ENCODE results near the gene SLC9A5.
A peak's percentile ranks its signal among the peaks of the same experiment; 100 is the strongest.

SLC9A5 gene

DNA sequence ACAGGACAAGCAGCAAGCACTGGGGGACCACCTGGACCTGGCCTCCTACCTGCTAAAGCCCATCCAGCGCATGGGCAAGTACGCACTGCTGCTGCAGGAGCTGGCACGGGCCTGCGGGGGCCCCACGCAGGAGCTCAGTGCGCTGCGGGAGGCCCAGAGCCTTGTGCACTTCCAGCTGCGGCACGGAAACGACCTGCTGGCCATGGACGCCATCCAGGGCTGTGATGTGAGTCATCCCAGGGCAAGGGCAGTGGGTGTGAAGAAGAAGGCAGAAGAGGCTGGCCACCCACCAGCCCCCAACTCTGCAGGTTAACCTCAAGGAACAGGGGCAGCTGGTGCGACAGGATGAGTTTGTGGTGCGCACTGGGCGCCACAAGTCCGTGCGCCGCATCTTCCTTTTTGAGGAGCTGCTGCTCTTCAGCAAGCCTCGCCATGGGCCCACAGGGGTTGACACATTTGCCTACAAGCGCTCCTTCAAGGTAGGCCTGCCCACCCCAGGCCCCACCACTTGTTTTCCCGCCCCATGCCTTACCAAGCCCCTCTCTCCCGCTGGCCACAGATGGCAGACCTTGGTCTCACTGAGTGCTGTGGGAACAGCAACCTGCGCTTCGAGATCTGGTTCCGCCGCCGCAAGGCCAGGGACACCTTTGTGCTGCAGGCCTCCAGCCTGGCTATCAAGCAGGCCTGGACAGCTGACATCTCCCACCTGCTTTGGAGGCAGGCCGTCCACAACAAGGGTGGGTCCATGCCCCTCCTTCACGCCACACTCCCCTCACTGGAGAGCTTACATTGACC lies 37.9 kb downstream of the SLC9A5 start:
- no peak for DNase-seq (ENCODE audit: low read depth, low spot score)
- TF ChIP-seq, protein P1, sequence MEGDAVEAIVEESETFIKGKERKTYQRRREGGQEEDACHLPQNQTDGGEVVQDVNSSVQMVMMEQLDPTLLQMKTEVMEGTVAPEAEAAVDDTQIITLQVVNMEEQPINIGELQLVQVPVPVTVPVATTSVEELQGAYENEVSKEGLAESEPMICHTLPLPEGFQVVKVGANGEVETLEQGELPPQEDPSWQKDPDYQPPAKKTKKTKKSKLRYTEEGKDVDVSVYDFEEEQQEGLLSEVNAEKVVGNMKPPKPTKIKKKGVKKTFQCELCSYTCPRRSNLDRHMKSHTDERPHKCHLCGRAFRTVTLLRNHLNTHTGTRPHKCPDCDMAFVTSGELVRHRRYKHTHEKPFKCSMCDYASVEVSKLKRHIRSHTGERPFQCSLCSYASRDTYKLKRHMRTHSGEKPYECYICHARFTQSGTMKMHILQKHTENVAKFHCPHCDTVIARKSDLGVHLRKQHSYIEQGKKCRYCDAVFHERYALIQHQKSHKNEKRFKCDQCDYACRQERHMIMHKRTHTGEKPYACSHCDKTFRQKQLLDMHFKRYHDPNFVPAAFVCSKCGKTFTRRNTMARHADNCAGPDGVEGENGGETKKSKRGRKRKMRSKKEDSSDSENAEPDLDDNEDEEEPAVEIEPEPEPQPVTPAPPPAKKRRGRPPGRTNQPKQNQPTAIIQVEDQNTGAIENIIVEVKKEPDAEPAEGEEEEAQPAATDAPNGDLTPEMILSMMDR (IDR thresholded peaks at IDR 0.05; ENCODE audit: insufficient read depth, low read length, missing control alignments): no peak
- ChIA-PET CTCF (interaction anchor here (1.1 to 5.8 kb wide), 6 partner anchors 9 to 179 kb away, joined by 3 to 46 read pairs (median 4); no protein-coding TSS in a partner anchor), POLR2A (interaction anchor here (0.6 kb wide), 1 partner anchor 68 kb away, joined by 3 read pairs; no protein-coding TSS in a partner anchor)
- H3K4me3 ChIP-seq (ENCODE audit: low read depth, low read length): no peak overlapping the region

DNA sequence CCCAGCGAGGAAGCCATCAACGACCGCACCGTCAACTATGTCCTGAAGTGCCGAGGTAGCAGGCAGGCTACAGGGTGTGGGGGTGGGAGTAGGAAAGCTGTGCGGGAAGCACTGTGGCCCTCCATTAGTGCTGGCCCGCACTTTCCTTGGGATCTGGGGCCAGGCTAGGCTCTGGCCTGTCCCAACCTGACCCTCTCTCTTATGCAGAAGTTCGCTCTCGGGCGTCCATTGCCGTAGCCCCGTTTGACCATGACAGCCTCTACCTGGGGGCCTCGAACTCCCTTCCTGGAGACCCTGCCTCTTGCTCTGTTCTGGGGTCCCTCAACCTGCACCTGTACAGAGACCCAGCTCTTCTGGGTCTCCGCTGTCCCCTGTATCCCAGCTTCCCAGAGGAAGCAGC lies 39.2 kb downstream of the SLC9A5 start:
- CTCF ChIA-PET: interaction anchor here (1.2 to 5.8 kb wide), 5 partner anchors 9 to 157 kb away, joined by 3 to 46 read pairs (median 4); no protein-coding TSS in a partner anchor
- DNase-seq (ENCODE audit: low read depth, low spot score): no peak
- POLR2A ChIA-PET: no interaction called here
- H3K4me3 ChIP-seq (ENCODE audit: low read depth, low read length): no peak overlapping the region
- TF ChIP-seq, protein P1 (IDR thresholded peaks at IDR 0.05; ENCODE audit: insufficient read depth, low read length, missing control alignments): no peak

DNA sequence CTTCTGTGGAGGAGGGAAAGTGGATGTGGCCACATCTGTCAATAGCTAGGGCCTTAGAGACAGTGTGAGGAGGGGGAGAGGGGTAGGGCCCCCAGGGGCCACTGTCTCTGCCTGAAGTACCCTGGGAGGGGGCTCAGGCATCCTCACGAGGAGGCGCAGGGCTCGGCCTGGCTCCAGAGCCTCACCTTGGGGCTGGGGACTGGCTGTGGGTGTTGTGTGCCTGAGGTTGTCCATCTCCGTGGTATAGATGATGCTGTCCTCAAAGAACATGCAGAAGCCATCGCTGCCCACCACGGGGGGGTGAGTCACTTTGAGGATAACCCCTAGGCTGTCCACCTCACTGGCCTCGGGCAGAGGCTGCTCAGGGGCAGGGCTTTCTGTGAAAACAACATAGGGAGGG lies 42.7 kb downstream of the SLC9A5 start:
- ChIA-PET POLR2A (no interaction called here), CTCF (interaction anchor here (1.8 kb wide), 1 partner anchor 21 kb away, joined by 6 read pairs; no protein-coding TSS in a partner anchor)
- H3K4me3 ChIP-seq (ENCODE audit: low read depth, low read length): no peak overlapping the region
- TF ChIP-seq, protein P1 (IDR thresholded peaks at IDR 0.05; ENCODE audit: insufficient read depth, low read length, missing control alignments): no peak
- no peak for DNase-seq (ENCODE audit: low read depth, low spot score)

DNA sequence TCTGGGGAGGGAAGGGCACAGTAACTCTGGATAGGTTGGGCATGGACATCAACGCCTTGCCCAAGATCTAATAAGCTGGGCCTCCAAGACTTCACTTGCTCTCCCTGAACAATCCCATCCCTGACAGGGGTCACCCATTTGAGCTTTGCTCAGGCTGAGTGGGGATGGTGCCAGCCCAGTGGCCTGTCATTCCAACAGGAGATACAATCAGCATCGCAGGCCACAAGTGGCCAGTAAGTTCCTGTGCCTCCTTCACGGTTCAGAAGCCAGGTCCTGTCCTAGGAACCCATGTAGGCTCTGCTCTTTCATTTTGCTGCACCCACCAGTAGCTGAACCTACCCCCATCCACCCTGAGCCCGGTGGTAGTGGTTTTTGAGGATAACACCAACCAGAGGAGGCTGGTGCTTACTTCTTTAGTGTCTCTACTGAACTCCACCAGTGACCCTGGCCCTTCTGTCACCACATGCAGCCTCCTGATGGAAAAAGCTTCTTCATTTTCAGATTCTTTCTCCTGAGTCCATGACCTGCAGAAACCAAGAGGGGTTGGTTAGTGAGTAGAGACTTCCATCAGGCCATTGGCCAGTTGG lies 45.5 kb downstream of the SLC9A5 start:
- ChIA-PET POLR2A (no interaction called here), CTCF (interaction anchor here (1.0 to 3.8 kb wide), 4 partner anchors 9 to 16 kb away, joined by 3 to 30 read pairs (median 9); partner anchors contain the start of gene PLEKHG4)
- no peak overlapping the region for H3K4me3 ChIP-seq (ENCODE audit: low read depth, low read length)
- no peak for DNase-seq (ENCODE audit: low read depth, low spot score)
- TF ChIP-seq, protein P1 (IDR thresholded peaks at IDR 0.05; ENCODE audit: insufficient read depth, low read length, missing control alignments): no peak

DNA sequence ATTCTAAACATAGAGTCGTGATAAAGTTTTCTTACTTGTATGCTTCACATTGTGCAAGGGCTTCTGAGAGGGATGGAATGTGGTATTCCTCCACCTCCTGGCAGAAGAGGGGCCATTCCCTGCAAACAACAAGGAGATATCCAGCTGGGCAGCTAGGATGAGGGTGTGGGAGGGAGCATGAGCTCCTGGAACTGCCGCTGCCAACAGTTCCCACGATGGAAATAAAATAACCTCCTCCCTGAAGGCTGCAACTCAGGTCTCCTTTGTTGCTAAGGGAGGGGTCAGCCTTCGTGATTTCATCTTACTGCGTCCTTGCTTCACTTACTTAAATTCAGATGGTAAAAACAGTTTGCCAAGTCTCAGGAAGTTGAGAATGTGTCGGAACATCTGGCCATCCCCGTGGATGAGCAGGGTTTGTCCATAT lies 46.2 kb downstream of the SLC9A5 start:
- DNase-seq (ENCODE audit: low read depth, low spot score): no peak
- H3K4me3 ChIP-seq (ENCODE audit: low read depth, low read length): no peak overlapping the region
- ChIA-PET POLR2A (no interaction called here), CTCF (interaction anchor here (1.0 to 3.8 kb wide), 4 partner anchors 9 to 17 kb away, joined by 3 to 30 read pairs (median 9); partner anchors contain the start of gene PLEKHG4)
- TF ChIP-seq, protein P1 (IDR thresholded peaks at IDR 0.05; ENCODE audit: insufficient read depth, low read length, missing control alignments): peak; percentile 4

DNA sequence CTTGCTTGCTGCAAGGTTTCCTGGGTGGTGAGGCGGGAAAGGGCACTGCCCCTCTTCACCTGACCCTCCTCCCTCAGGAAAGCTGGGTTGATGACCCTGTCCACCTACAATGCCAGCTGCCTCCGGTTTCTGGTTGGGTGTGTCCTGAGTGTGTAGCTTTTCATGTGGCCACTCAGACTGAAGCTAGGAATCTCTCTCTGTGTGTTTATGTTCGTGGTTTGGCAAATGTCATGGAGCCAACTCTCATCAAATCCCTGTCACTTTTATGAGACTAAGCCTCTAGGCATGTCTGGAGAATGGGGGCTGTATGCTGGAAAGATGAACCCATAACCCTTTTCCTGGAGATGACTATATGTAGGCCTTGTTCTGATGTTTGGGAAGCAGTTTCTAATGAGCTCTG lies 47.6 kb downstream of the SLC9A5 start:
- ChIA-PET POLR2A (interaction anchor here (0.8 to 1.7 kb wide), 2 partner anchors 15 to 36 kb away, joined by 3 read pairs; no protein-coding TSS in a partner anchor), CTCF (interaction anchor here (1.3 to 3.7 kb wide), 4 partner anchors 11 to 18 kb away, joined by 5 to 30 read pairs (median 10); no protein-coding TSS in a partner anchor)
- TF ChIP-seq, protein P1 (IDR thresholded peaks at IDR 0.05; ENCODE audit: insufficient read depth, low read length, missing control alignments): no peak
- H3K4me3 ChIP-seq (ENCODE audit: low read depth, low read length): no peak overlapping the region
- no peak for DNase-seq (ENCODE audit: low read depth, low spot score)

All from AG04449 (cell line).